ENCODE measurements around the gene MAP1A. TPM values are rescaled to one million over a fixed set of nuclear protein-coding genes. Genes with fewer than 3 reads are reported as not detected.

Gene MAP1A
- total RNA-seq, 1 experiment from 2014 or later = 1.0 TPM

DNA sequence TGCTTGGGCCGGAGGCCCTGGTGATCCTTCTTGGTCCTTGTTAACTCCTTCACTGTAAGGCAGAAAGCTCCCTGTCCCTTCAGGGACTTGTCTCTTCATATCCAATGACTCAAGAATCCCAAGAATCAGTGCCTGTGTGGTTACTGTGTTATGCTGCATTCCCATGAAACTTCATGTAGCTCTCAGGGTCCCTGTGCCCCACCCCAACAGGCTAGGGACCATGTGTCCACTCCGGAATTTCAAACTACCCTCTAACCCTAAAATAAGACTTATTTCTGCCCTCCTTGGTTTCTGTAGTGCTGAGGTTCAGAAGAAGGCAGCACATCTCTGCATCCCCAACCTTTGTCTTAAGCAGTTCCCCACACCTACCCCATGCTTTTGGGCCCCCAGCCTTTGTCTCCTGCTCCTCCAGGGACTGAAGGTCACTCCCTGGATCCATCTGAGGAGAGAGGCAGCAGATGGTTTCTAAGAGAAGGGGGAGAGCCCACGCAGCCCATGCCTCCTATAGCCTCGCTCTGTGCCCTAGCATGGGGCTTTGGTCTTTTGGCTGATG lies 531 bp upstream of the MAP1A start:
- no peak overlapping the region for H3K9ac ChIP-seq (ENCODE audit: low read length)
- intact Hi-C loops (cut with micrococcal nuclease) = no loop called here

DNA sequence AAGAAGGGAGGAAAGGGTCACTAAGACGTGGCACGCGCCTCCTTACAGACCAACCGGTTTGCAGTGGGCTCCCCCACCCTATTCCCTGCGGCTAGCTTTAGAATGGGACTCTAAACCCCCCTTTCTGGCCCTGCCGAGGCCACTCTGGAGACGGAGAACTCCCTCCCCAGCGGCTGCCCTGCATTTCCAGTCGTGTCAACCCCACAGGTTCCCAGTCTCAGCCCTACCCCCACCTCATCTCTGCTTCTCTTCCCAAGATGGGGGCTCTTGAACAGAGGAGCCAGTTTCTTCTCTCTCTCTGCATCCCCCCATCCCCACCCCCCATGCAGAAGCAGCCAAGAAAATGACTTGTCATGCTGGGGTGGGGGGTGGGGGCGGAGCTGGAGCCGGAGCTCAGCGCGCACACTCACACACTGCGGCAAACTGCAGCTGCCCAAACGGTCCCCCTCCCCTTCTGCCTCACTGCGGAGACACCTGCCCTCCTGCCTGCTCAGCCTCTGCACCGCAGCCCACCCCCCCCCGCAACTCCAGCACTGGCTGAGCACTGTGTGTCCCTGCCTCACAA lies 871 bp downstream of the MAP1A start:
- no TSS peak for BruUV-seq (replicated peaks)
- ChIA-PET CTCF (no interaction called here), POLR2A (ENCODE audit: unreplicated experiment) (no interaction called here)
- Histone ChIP-seq H3F3A (ENCODE audit: low read length, unreplicated experiment) (no peaks in the 10 kb centered on the region), H3K36me3 (ENCODE audit: low read depth, low read length) (no peaks in the 10 kb centered on the region), H3K4me2 (ENCODE audit: low read length) (peak overlapping the region; percentile 73), H3K9me3 (ENCODE audit: low read length) (no peaks in the 10 kb centered on the region), H4K20me1 (ENCODE audit: low read length) (no peaks in the 10 kb centered on the region), H3K4me3 (ENCODE audit: low read length) (peak overlapping the region; percentile 32; the same call in 1 of the 2 replicates), H3K27ac (ENCODE audit: low read length) (no peak overlapping the region), H3K4me1 (ENCODE audit: insufficient read depth, low read length) (no peaks in the 10 kb centered on the region; the same call in 1 of the 2 replicates), H2AFZ (ENCODE audit: low read length) (peak overlapping the region; percentile 70), H3K79me2 (ENCODE audit: low read length) (no peaks in the 10 kb centered on the region), H3K9ac (ENCODE audit: low read length) (no peak overlapping the region), H3K27me3 (ENCODE audit: low read length) (no peaks in the 10 kb centered on the region), H3K9me2 (replicated peaks; ENCODE audit: low read length) (no peaks in the 10 kb centered on the region)
- DNase-seq = no peak
- intact Hi-C loops (cut with micrococcal nuclease) = no loop called here
- ATAC-seq = peak; percentile 71
- TF ChIP-seq EZH2 (IDR thresholded peaks at IDR 0.05; ENCODE audit: low read length, unreplicated experiment) = no peak
- TF ChIP-seq, protein P1, sequence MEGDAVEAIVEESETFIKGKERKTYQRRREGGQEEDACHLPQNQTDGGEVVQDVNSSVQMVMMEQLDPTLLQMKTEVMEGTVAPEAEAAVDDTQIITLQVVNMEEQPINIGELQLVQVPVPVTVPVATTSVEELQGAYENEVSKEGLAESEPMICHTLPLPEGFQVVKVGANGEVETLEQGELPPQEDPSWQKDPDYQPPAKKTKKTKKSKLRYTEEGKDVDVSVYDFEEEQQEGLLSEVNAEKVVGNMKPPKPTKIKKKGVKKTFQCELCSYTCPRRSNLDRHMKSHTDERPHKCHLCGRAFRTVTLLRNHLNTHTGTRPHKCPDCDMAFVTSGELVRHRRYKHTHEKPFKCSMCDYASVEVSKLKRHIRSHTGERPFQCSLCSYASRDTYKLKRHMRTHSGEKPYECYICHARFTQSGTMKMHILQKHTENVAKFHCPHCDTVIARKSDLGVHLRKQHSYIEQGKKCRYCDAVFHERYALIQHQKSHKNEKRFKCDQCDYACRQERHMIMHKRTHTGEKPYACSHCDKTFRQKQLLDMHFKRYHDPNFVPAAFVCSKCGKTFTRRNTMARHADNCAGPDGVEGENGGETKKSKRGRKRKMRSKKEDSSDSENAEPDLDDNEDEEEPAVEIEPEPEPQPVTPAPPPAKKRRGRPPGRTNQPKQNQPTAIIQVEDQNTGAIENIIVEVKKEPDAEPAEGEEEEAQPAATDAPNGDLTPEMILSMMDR (conservative IDR thresholded peaks at IDR 0.05; ENCODE audit: low read depth, low read length) = no peak
- no peak for TF ChIP-seq EZH2phosphoT487 (IDR thresholded peaks at IDR 0.05; ENCODE audit: borderline replicate concordance, low read length)

More for the DNA sequence above, 531 bp upstream of the MAP1A start:
- H3K27ac ChIP-seq (ENCODE audit: low read length) = no peak overlapping the region
- no peaks in the 10 kb centered on the region for H3K36me3 ChIP-seq (ENCODE audit: low read depth, low read length)
- H3K4me1 ChIP-seq (ENCODE audit: insufficient read depth, low read length) = no peaks in the 10 kb centered on the region; the same call in 1 of the 2 replicates
- TF ChIP-seq EZH2 (IDR thresholded peaks at IDR 0.05; ENCODE audit: low read length, unreplicated experiment) (no peak), EZH2phosphoT487 (IDR thresholded peaks at IDR 0.05; ENCODE audit: borderline replicate concordance, low read length) (no peak)
- TF ChIP-seq, protein P1 (conservative IDR thresholded peaks at IDR 0.05; ENCODE audit: low read depth, low read length) = no peak
- no peaks in the 10 kb centered on the region for H3K27me3 ChIP-seq (ENCODE audit: low read length)
- H4K20me1 ChIP-seq (ENCODE audit: low read length) = no peaks in the 10 kb centered on the region
- no peaks in the 10 kb centered on the region for H3K79me2 ChIP-seq (ENCODE audit: low read length)
- no peaks in the 10 kb centered on the region for H3K9me3 ChIP-seq (ENCODE audit: low read length)
- no TSS peak for BruUV-seq (replicated peaks)
- no peak overlapping the region for H2AFZ ChIP-seq (ENCODE audit: low read length)
- ChIA-PET CTCF (no interaction called here), POLR2A (ENCODE audit: unreplicated experiment) (no interaction called here)
- DNase-seq = no peak
- no peak for ATAC-seq
- no peaks in the 10 kb centered on the region for H3F3A ChIP-seq (ENCODE audit: low read length, unreplicated experiment)
- H3K4me2 ChIP-seq (ENCODE audit: low read length) = no peak overlapping the region
- H3K9me2 ChIP-seq (replicated peaks; ENCODE audit: low read length) = no peaks in the 10 kb centered on the region
- no peak overlapping the region for H3K4me3 ChIP-seq (ENCODE audit: low read length)

DNA sequence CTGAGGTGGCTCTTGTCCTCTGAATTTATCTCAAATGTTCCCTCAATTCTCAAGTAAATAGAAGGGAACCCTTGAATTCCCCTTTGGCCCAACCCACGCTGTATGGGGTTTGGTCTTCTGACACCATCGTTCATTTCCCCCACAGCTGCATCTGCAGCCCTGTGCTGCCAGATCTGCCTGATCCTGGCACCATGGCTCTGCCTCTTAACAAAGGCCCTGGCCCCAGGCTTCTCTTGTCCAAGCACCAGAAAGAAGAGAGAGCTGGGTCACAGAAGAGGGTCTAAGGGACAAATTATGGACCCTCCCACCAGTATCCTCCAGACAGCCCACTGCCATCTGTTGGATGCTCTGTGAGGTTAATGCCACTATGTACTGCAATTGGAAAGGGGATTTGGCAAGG lies 1.8 kb downstream of the MAP1A start:
- no peaks in the 10 kb centered on the region for H3K27me3 ChIP-seq (ENCODE audit: low read length)
- H2AFZ ChIP-seq (ENCODE audit: low read length) = no peak overlapping the region
- no peak for TF ChIP-seq EZH2phosphoT487 (IDR thresholded peaks at IDR 0.05; ENCODE audit: borderline replicate concordance, low read length)
- TF ChIP-seq, protein P1 (conservative IDR thresholded peaks at IDR 0.05; ENCODE audit: low read depth, low read length) = no peak
- TF ChIP-seq EZH2 (IDR thresholded peaks at IDR 0.05; ENCODE audit: low read length, unreplicated experiment) = no peak
- H3K27ac ChIP-seq (ENCODE audit: low read length) = no peak overlapping the region
- CTCF ChIA-PET = no interaction called here
- no peaks in the 10 kb centered on the region for H3F3A ChIP-seq (ENCODE audit: low read length, unreplicated experiment)
- no peaks in the 10 kb centered on the region for H3K79me2 ChIP-seq (ENCODE audit: low read length)
- H3K4me1 ChIP-seq (ENCODE audit: insufficient read depth, low read length) = no peaks in the 10 kb centered on the region
- POLR2A ChIA-PET (ENCODE audit: unreplicated experiment) = no interaction called here
- ATAC-seq = no peak
- no peak overlapping the region for H3K4me3 ChIP-seq (ENCODE audit: low read length)
- no peaks in the 10 kb centered on the region for H3K9me3 ChIP-seq (ENCODE audit: low read length)
- no peak overlapping the region for H3K9ac ChIP-seq (ENCODE audit: low read length)
- H3K9me2 ChIP-seq (replicated peaks; ENCODE audit: low read length) = no peaks in the 10 kb centered on the region
- H3K4me2 ChIP-seq (ENCODE audit: low read length) = no peak overlapping the region
- intact Hi-C loops (cut with micrococcal nuclease) = no loop called here
- no peaks in the 10 kb centered on the region for H3K36me3 ChIP-seq (ENCODE audit: low read depth, low read length)
- no TSS peak for BruUV-seq (replicated peaks)
- DNase-seq = no peak
- no peaks in the 10 kb centered on the region for H4K20me1 ChIP-seq (ENCODE audit: low read length)

Measured in PC-3 (cell line).